Memory B cell (primary cell): ENCODE measurements around the gene LRRTM3.

Experiments used
- ATAC-seq: fragments of 150-1000 bp; cut with Tn5 transposase; 2 replicates; pipeline ENCODE4 v1.10.0; 2021; ENCODE audit warnings: low read depth, mild to moderate bottlenecking, moderate library complexity
- DNase-seq, 2 donors: peaks; one replicate each; pipeline ENCODE4 v3.0.0; 2022; ENCODE audit warnings: low spot score in 2 of 2
- H3K27ac Mint-ChIP-seq: one replicate; pipeline ENCODE4 v1.8.0; 2022; ENCODE audit warnings: mild to moderate bottlenecking, moderate library complexity, mixed read lengths
- H3K27me3 Mint-ChIP-seq: one replicate; pipeline ENCODE4 v1.8.0; 2022; ENCODE audit warnings: mixed read lengths
- H3K36me3 Mint-ChIP-seq: one replicate; pipeline ENCODE4 v1.8.0; 2022; ENCODE audit warnings: mild to moderate bottlenecking, mixed read lengths
- H3K4me1 Mint-ChIP-seq: one replicate; pipeline ENCODE4 v1.8.0; 2022; ENCODE audit warnings: mixed read lengths
- H3K4me3 Mint-ChIP-seq: one replicate; pipeline ENCODE4 v1.8.0; 2022; ENCODE audit warnings: mild to moderate bottlenecking, moderate library complexity, mixed read lengths
- H3K9me3 Mint-ChIP-seq: one replicate; pipeline ENCODE4 v1.8.0; 2022; ENCODE audit warnings: mixed read lengths

The LRRTM3 gene

DNA sequence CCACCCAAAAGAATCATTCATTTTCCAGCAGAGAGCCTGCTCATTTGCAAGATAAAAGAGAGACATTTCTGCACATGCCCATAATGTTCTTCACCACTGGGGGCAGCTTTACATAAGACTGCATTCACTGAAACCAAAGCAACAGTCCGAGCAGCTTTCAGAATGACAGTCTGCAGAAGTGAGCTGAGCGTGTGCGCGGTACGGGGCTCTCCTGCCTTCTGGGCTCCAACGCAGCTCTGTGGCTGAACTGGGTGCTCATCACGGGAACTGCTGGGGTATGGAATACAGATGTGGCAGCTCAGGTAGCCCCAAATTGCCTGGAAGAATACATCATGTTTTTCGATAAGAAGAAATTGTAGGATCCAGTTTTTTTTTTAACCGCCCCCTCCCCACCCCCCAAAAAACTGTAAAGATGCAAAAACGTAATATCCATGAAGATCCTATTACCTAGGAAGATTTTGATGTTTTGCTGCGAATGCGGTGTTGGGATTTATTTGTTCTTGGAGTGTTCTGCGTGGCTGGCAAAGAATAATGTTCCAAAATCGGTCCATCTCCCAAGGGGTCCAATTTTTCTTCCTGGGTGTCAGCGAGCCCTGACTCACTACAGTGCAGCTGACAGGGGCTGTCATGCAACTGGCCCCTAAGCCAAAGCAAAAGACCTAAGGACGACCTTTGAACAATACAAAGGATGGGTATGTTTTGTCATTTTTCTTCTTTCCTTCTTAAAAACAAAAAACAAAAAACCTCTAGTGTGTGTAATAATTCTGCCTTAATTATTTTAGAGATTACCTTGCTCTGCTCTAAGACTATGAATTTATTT lies at the start of gene LRRTM3:
LRRTM3 (plus strand) TSS at position 141 of the 820 bp plus-strand sequence.
- H3K27me3 Mint-ChIP-seq, result peaks cover 9% of the 10 kb centered on the region
- H3K4me3 Mint-ChIP-seq, result no peak within 1 kb of the TSS
- ATAC-seq (peak; percentile 71), DNase-seq (no peak)
- H3K4me1 Mint-ChIP-seq, result no peaks in the 10 kb centered on the region
- H3K27ac Mint-ChIP-seq, result no peak within 1 kb of the TSS
- H3K9me3 Mint-ChIP-seq, result no peaks in the 10 kb centered on the region
- H3K36me3 Mint-ChIP-seq, result no peaks in the 10 kb centered on the region

- DNase-seq, result no peak
- no peaks in the 10 kb centered on the region for H3K9me3 Mint-ChIP-seq
- H3K4me1 Mint-ChIP-seq, result no peaks in the 10 kb centered on the region
Measured at GRCh38 chr10:66877361-66877760, 48.5 kb upstream of the LRRTM3 start.

DNA sequence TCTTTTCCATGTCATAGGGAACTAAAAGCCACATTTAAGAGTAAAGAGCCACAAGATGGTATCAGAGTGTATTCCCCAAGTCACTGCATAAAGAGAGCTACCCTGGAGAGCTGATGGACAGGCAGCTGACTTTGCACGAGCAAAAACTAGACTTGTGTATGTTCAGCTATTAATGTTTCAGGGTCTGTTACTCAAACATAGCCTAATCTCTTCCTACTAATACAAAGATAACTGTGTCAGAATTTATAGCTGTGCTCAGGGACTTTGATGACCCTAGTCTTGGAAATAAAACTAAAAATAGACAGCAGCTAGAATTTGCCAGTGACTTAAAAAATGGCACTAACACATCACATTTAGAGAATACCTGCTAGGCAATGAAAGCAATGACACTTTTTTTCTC lies 45.5 kb upstream of the LRRTM3 start:
- H3K27ac Mint-ChIP-seq, result no peak overlapping the region
- no peaks in the 10 kb centered on the region for H3K27me3 Mint-ChIP-seq
- H3K9me3 Mint-ChIP-seq, result no peaks in the 10 kb centered on the region
- no peak overlapping the region for H3K4me3 Mint-ChIP-seq
- no peak for DNase-seq
- ATAC-seq, result no peak
- no peaks in the 10 kb centered on the region for H3K4me1 Mint-ChIP-seq
- no peaks in the 10 kb centered on the region for H3K36me3 Mint-ChIP-seq

More at GRCh38 chr10:66877361-66877760, 48.5 kb upstream of the LRRTM3 start:
- ATAC-seq, result no peak
- Mint-ChIP-seq H3K27me3 (no peaks in the 10 kb centered on the region), H3K27ac (no peak overlapping the region), H3K4me3 (no peak overlapping the region), H3K36me3 (no peaks in the 10 kb centered on the region)

GRCh38 chr10:66880826-66881225 lies 45.0 kb upstream of the LRRTM3 start:
- Mint-ChIP-seq H3K4me3 (no peak overlapping the region), H3K27ac (no peak overlapping the region), H3K9me3 (peaks cover 1% of the 10 kb centered on the region), H3K36me3 (no peaks in the 10 kb centered on the region), H3K27me3 (no peaks in the 10 kb centered on the region), H3K4me1 (no peaks in the 10 kb centered on the region)
- DNase-seq, result no peak
- no peak for ATAC-seq

GRCh38 chr10:66881814-66882213 lies 44.0 kb upstream of the LRRTM3 start:
- Mint-ChIP-seq H3K4me1 (no peaks in the 10 kb centered on the region), H3K4me3 (no peak overlapping the region), H3K27ac (no peak overlapping the region), H3K27me3 (no peaks in the 10 kb centered on the region), H3K9me3 (peaks cover 2% of the 10 kb centered on the region), H3K36me3 (no peaks in the 10 kb centered on the region)
- DNase-seq (no peak), ATAC-seq (no peak)

- H3K27ac Mint-ChIP-seq, result no peak overlapping the region
- ATAC-seq (no peak), DNase-seq (no peak)
- H3K36me3 Mint-ChIP-seq, result no peaks in the 10 kb centered on the region
- no peaks in the 10 kb centered on the region for H3K4me1 Mint-ChIP-seq
- H3K27me3 Mint-ChIP-seq, result no peaks in the 10 kb centered on the region
- H3K4me3 Mint-ChIP-seq, result no peak overlapping the region
- peaks cover 2% of the 10 kb centered on the region for H3K9me3 Mint-ChIP-seq
Measured at GRCh38 chr10:66882271-66882670, 43.6 kb upstream of the LRRTM3 start.

DNA sequence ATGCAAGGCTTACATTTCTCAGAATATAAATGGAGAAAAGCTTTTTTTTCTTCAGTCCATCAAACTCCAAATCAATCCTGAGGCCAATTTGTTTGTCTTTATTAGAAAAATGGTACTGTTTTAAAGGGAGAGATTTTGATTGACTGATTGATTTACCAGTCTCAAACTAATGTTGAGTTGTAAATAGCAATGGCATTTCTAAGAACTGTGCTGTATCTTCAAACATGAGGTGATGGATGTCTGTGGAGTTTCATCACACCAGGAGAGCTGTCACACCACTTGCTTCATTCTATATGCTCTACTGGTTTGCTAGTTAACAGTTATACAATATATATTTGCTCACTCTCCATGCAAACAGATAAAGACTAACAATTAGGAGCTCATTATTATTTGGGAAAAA lies 39.0 kb upstream of the LRRTM3 start:
- ATAC-seq (no peak), DNase-seq (no peak)
- H3K4me3 Mint-ChIP-seq, result no peak overlapping the region
- H3K4me1 Mint-ChIP-seq, result no peaks in the 10 kb centered on the region
- H3K27me3 Mint-ChIP-seq, result no peaks in the 10 kb centered on the region
- H3K36me3 Mint-ChIP-seq, result no peaks in the 10 kb centered on the region
- peaks cover 4% of the 10 kb centered on the region for H3K9me3 Mint-ChIP-seq
- H3K27ac Mint-ChIP-seq, result no peak overlapping the region

DNA sequence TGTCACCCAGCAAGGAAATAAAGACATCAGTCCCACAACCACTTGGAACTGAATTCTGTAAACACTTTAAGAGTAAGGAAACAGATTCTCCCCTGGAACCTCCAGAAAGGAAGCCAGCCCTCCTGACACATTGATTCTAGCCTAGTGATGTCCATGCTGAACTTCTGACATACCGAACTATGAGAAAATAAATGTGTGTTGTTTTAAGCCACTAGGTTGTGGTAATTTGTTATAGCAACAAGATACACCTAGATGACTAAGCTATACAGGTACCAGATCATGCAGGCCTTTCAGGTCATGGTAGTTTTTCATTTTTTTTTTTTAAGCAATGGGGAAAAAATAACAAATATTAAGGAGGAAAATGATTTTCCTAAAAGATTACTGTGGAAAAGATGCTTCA lies 37.6 kb upstream of the LRRTM3 start:
- Mint-ChIP-seq H3K36me3 (no peaks in the 10 kb centered on the region), H3K27ac (no peak overlapping the region), H3K9me3 (peaks cover 4% of the 10 kb centered on the region), H3K4me3 (no peak overlapping the region), H3K4me1 (no peaks in the 10 kb centered on the region), H3K27me3 (no peaks in the 10 kb centered on the region)
- DNase-seq (no peak), ATAC-seq (no peak)

DNA sequence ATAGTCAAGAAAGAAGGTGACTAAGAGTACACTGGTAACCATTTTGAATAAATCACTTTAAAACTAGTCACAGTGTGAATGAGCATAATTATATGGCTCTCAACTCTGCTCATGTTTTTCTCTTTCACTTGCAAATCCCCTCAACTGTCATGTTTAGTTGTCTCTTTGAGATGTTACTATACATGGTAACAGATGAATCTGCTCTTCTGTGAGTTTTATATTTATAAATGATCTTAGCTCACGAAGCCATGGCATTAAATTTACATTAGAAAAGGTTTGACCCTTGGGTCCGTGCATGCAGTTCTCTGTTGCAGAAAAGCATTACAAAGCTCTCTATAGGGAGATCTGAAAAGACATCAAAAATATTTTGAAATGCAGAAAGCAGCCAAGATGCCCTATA lies 33.0 kb upstream of the LRRTM3 start:
- Mint-ChIP-seq H3K27ac (no peak overlapping the region), H3K4me3 (no peak overlapping the region), H3K9me3 (peaks cover 2% of the 10 kb centered on the region), H3K27me3 (no peaks in the 10 kb centered on the region), H3K4me1 (no peaks in the 10 kb centered on the region), H3K36me3 (no peaks in the 10 kb centered on the region)
- DNase-seq (no peak), ATAC-seq (no peak)

- Mint-ChIP-seq H3K27me3 (no peaks in the 10 kb centered on the region), H3K9me3 (no peaks in the 10 kb centered on the region)
- DNase-seq, result no peak
Measured at GRCh38 chr10:66910671-66911070, 15.2 kb upstream of the LRRTM3 start.

DNA sequence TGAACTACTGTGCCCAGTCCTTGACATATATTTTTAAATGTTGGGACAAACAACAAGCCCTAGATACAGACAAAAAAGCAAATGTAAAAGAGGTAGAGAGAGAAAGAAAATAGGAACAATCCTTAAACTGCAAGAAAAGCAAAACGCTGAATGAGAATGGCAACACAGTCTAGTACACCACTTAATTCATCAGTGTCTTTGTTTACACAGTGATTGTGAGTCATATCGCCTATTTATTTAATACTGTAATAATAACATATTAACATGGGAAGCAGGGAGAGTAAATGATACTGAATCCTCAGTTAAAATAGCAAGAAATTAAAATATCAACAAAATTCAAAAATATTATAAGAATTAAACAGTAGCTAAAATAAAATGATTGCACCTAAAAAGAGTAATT lies 9.8 kb upstream of the LRRTM3 start:
- peaks cover 3% of the 10 kb centered on the region for H3K9me3 Mint-ChIP-seq
- H3K36me3 Mint-ChIP-seq, result no peaks in the 10 kb centered on the region
- ATAC-seq (no peak), DNase-seq (no peak)
- no peak overlapping the region for H3K27ac Mint-ChIP-seq
- H3K4me3 Mint-ChIP-seq, result no peak overlapping the region
- H3K4me1 Mint-ChIP-seq, result no peaks in the 10 kb centered on the region
- no peaks in the 10 kb centered on the region for H3K27me3 Mint-ChIP-seq

More at GRCh38 chr10:66910671-66911070, 15.2 kb upstream of the LRRTM3 start:
- H3K27ac Mint-ChIP-seq, result no peak overlapping the region
- ATAC-seq, result no peak
- H3K4me3 Mint-ChIP-seq, result no peak overlapping the region
- no peaks in the 10 kb centered on the region for H3K36me3 Mint-ChIP-seq
- H3K4me1 Mint-ChIP-seq, result no peaks in the 10 kb centered on the region

- Mint-ChIP-seq H3K27me3 (no peaks in the 10 kb centered on the region), H3K4me3 (no peak overlapping the region)
Measured at GRCh38 chr10:66917104-66917503, 8.7 kb upstream of the LRRTM3 start.

DNA sequence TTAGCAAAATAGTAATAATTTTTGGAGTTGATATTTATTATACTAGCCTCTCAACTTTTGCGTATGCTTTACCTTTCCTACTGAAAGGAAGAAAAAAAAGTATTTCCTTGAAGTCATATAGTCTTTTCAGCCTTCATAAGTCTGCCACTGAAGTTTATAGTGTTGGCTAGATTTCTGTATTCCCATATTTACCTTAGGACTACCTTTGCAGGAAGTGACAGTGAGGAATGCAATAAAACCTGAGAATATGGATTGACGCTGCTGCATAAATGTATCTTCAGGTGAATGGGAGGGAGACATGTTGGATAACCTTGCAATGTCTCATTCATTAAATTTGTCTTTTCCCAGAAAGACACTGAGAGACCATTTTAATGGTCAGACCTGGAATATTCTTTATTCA lies 6.6 kb upstream of the LRRTM3 start:
- Mint-ChIP-seq H3K36me3 (no peaks in the 10 kb centered on the region), H3K4me1 (no peaks in the 10 kb centered on the region), H3K27ac (no peak overlapping the region), H3K4me3 (no peak overlapping the region), H3K27me3 (no peaks in the 10 kb centered on the region), H3K9me3 (peaks cover 3% of the 10 kb centered on the region)
- DNase-seq (no peak), ATAC-seq (no peak)

More at GRCh38 chr10:66917104-66917503, 8.7 kb upstream of the LRRTM3 start:
- no peak for DNase-seq
- Mint-ChIP-seq H3K4me1 (no peaks in the 10 kb centered on the region), H3K9me3 (peaks cover 3% of the 10 kb centered on the region), H3K36me3 (no peaks in the 10 kb centered on the region), H3K27ac (no peak overlapping the region)
- ATAC-seq, result no peak

GRCh38 chr10:66924674-66925345 lies 1.0 kb upstream of the LRRTM3 start:
- Mint-ChIP-seq H3K4me3 (no peak overlapping the region), H3K27ac (no peak overlapping the region), H3K4me1 (no peaks in the 10 kb centered on the region), H3K27me3 (peaks cover 9% of the 10 kb centered on the region), H3K36me3 (no peaks in the 10 kb centered on the region), H3K9me3 (peaks cover 2% of the 10 kb centered on the region)
- DNase-seq (no peak), ATAC-seq (no peak)
